ENCODE results near the gene FPR2.
"Not testable (repeated sequence)": the region's sequence is repeated elsewhere in the genome, so short reads cannot be mapped to it uniquely, and the experiment has no call there.

FPR2 gene

GRCh38 chr19:51760697-51761356 is at the start of gene FPR2:
Gene FPR2, plus strand, starts transcription at chr19:51761180. Its CDS starts 7,479 bp downstream, at chr19:51768659.
- no peak for DNase-seq

- DNase-seq, result no peak
Measured at GRCh38 chr19:51711702-51712101, 49.3 kb upstream of the FPR2 start.

- DNase-seq, result no peak
Measured at GRCh38 chr19:51712461-51713081, 48.4 kb upstream of the FPR2 start.

- no peak for DNase-seq
Measured at GRCh38 chr19:51713319-51714285, 47.4 kb upstream of the FPR2 start.

- DNase-seq, result no peak
Measured at GRCh38 chr19:51714848-51715247, 46.1 kb upstream of the FPR2 start.

GRCh38 chr19:51715850-51716249 is 45.1 kb upstream of the FPR2 start:
- no peak for DNase-seq

- no peak for DNase-seq
Measured at GRCh38 chr19:51716925-51717324, 44.1 kb upstream of the FPR2 start.

GRCh38 chr19:51719251-51719988 is 41.6 kb upstream of the FPR2 start:
- no peak for DNase-seq

- DNase-seq, result no peak
Measured at GRCh38 chr19:51721905-51722304, 39.1 kb upstream of the FPR2 start.

- no peak for DNase-seq
Measured at GRCh38 chr19:51722492-51722891, 38.5 kb upstream of the FPR2 start.

GRCh38 chr19:51724543-51724942 is 36.4 kb upstream of the FPR2 start:
- no peak for DNase-seq

- no peak for DNase-seq
Measured at GRCh38 chr19:51726049-51726448, 34.9 kb upstream of the FPR2 start.

- no peak for DNase-seq
Measured at GRCh38 chr19:51727349-51727880, 33.6 kb upstream of the FPR2 start.

- no peak for DNase-seq
Measured at GRCh38 chr19:51729781-51730180, 31.2 kb upstream of the FPR2 start.

GRCh38 chr19:51733742-51734522 is 27.0 kb upstream of the FPR2 start:
- no peak for DNase-seq

- DNase-seq, result no peak
Measured at GRCh38 chr19:51735759-51736449, 25.1 kb upstream of the FPR2 start.

- DNase-seq, result no peak
Measured at GRCh38 chr19:51737389-51737788, 23.6 kb upstream of the FPR2 start.

- DNase-seq, result no peak
Measured at GRCh38 chr19:51737924-51738323, 23.1 kb upstream of the FPR2 start.

GRCh38 chr19:51738523-51738922 is 22.5 kb upstream of the FPR2 start:
- not testable (repeated sequence) for DNase-seq

GRCh38 chr19:51739466-51740213 is 21.3 kb upstream of the FPR2 start:
- no peak for DNase-seq

Data from NCI-H1092 (cell line).